HepG2 (cell line): Measurements from ENCODE around the gene AGAP1. TPM values are rescaled to one million over a fixed set of nuclear protein-coding genes. Genes with fewer than 3 reads are reported as not detected.

ENCODE experiments used
- ATAC-seq: fragments of 200-7000 bp; cut with Tn5 transposase; 3 replicates; pipeline ENCODE4 v1.9.1; 2020; ENCODE audit warnings: mild to moderate bottlenecking, moderate library complexity
- BruUV-seq: library from RNA; stranded (reverse); fragments of 400-500 nt; replicated peaks from 2 replicates; lab custom pipeline; 2021; lab: Mats Ljungman, UMichigan
- CTCF ChIA-PET: fragments of 300-600 bp; formaldehyde crosslinking; extraction: SDS; loops from one replicate; lab custom pipeline; 2021; ENCODE audit warnings: low total read pairs, inconsistent platforms, low intra/inter-chr PET ratio; lab: Yijun Ruan, JAX
- POLR2A ChIA-PET: fragments of 350-600 bp; sonication (Branson Sonifier 250); formaldehyde crosslinking; loops from one replicate; lab custom pipeline; 2020; ENCODE audit warnings: antibody characterized with exemption, inconsistent platforms; lab: Yijun Ruan, JAX
- DNase-seq: peaks from one replicate; pipeline ENCODE4 v3.0.0-alpha.2; 2015; ENCODE audit warnings: low spot score
- FAIRE-seq: peaks from 3 replicates; lab custom pipeline; 2011; peaks lifted over from hg19 to GRCh38; lab: Jason Lieb, UNC
- H2AFZ ChIP-seq: one replicate; pipeline ENCODE4 v1.6.1; 2011; ENCODE audit warnings: low read length, inconsistent platforms
- H3K27ac ChIP-seq: fragments of 300-600 bp; 3 replicates; pipeline ENCODE4 v1.8.0; 2011; ENCODE audit warnings: mixed run types, mild to moderate bottlenecking, mixed read lengths, low read length, inconsistent platforms; ENCODE audit not compliant: insufficient read depth; ENCODE audit errors: extremely low read length
- H3K27me3 ChIP-seq, 2 experiments: fragments of 200-600 bp in 1 of 2; 2 replicates in 1 of 2; 3 replicates in 1 of 2; pipeline versions ENCODE4 v1.6.0 to v1.8.0; 2011; ENCODE audit warnings: low read length in 2 of 2, mild to moderate bottlenecking in 2 of 2, moderate library complexity in 2 of 2, inconsistent platforms in 1 of 2; ENCODE audit not compliant: insufficient read depth in 2 of 2, control insufficient read depth in 1 of 2
- H3K36me3 ChIP-seq, 2 experiments: fragments of 200-600 bp in 1 of 2; replicated peaks in 1 of 2; 2 replicates in 1 of 2; 3 replicates in 1 of 2; pipeline versions ENCODE4 v1.5.1 to v1.8.0; 2011; ENCODE audit warnings: low read length in 2 of 2, inconsistent platforms in 1 of 2; ENCODE audit not compliant: insufficient read depth in 2 of 2, control insufficient read depth in 1 of 2
- H3K4me1 ChIP-seq: 2 replicates; pipeline ENCODE4 v1.5.1; 2012; ENCODE audit warnings: low read length, inconsistent platforms; ENCODE audit not compliant: insufficient read depth
- H3K4me2 ChIP-seq: 2 replicates; pipeline ENCODE4 v1.6.0; 2011; ENCODE audit warnings: low read depth, low read length, inconsistent platforms
- H3K4me3 ChIP-seq, 3 experiments: fragments of 200-600 bp in 1 of 3; sonication (generic), shearing (Covaris generic) in 1 of 3; replicated peaks in 1 of 3; 2 replicates each; pipeline ENCODE4 v1.5.1; 2011 to 2016; ENCODE audit warnings: low read length in 3 of 3, inconsistent platforms in 2 of 3, low read depth in 2 of 3, mild to moderate bottlenecking in 2 of 3, control low read depth in 1 of 3, mixed read lengths in 1 of 3; ENCODE audit not compliant: insufficient read depth in 1 of 3
- H3K79me2 ChIP-seq: one replicate; pipeline ENCODE4 v1.6.1; 2011; ENCODE audit warnings: low read length, inconsistent platforms; ENCODE audit not compliant: insufficient read depth
- H3K9ac ChIP-seq: 2 replicates; pipeline ENCODE4 v1.6.0; 2011; ENCODE audit warnings: mild to moderate bottlenecking, low read depth, low read length, inconsistent platforms; ENCODE audit not compliant: insufficient read depth
- H3K9me3 ChIP-seq: 2 replicates; pipeline ENCODE4 v1.5.1; 2012; ENCODE audit warnings: mild to moderate bottlenecking, low read length
- H4K20me1 ChIP-seq: 2 replicates; pipeline ENCODE4 v1.6.0; 2011; ENCODE audit warnings: inconsistent platforms, mild to moderate bottlenecking, low read length, moderate library complexity; ENCODE audit not compliant: insufficient read depth
- KDM5B ChIP-seq: sonication (generic); formaldehyde crosslinking; IDR thresholded peaks from 2 replicates; pipeline ENCODE4 v1.4.0; 2020; ENCODE audit warnings: missing genetic modification reagents, mild to moderate bottlenecking, borderline replicate concordance
- MAF1 ChIP-seq: sonication (generic); formaldehyde crosslinking; IDR thresholded peaks from 2 replicates; pipeline ENCODE4 v1.5.0; 2020; ENCODE audit warnings: missing genetic modification reagents, borderline replicate concordance
- PREB ChIP-seq: sonication (generic); formaldehyde crosslinking; IDR thresholded peaks from 2 replicates; pipeline ENCODE4 v1.4.0; 2020; ENCODE audit warnings: missing genetic modification reagents
- SKI ChIP-seq: fragments of 450-650 bp; IDR thresholded peaks from one replicate; pipeline ENCODE4 v1.6.1; 2018; ENCODE audit warnings: mild to moderate bottlenecking; ENCODE audit not compliant: partially characterized antibody
- SNAPC4 ChIP-seq: sonication (generic); formaldehyde crosslinking; IDR thresholded peaks from 2 replicates; pipeline ENCODE4 v1.4.0; 2020; ENCODE audit warnings: mild to moderate bottlenecking, missing genetic modification reagents
- TCF12 ChIP-seq, 2 experiments: fragments of 450-650 bp in 1 of 2; sonication (generic) in 1 of 2; formaldehyde crosslinking in 1 of 2; IDR thresholded peaks; 2 replicates each; pipeline versions ENCODE4 v1.6.1 to v1.8.0; 2017 to 2022; ENCODE audit warnings: antibody characterized with exemption in 1 of 2, mild to moderate bottlenecking in 1 of 2, missing genetic modification reagents in 1 of 2, moderate library complexity in 1 of 2
- TIGD3 ChIP-seq: sonication (generic); formaldehyde crosslinking; IDR thresholded peaks from 2 replicates; pipeline ENCODE4 v1.5.1; 2020; ENCODE audit warnings: mild to moderate bottlenecking, missing genetic modification reagents, borderline replicate concordance
- WGBS: methylation state at CpG from one replicate; pipeline ENCODE4 v1.1.6; 2017; ENCODE audit warnings: low lambda C conversion rate; 5-methylcytosine and 5-hydroxymethylcytosine counted together
- in situ Hi-C: cut with HindIII; loops from 2 replicates; pipeline ENCODE4 v1.10.0; 2017; ENCODE audit warnings: low pct_unique_long_range_greater_than_20kb; ENCODE audit not compliant: extremely low pct_ligation_motif_present
- intact Hi-C: fragments of 100-400 bp; cut with micrococcal nuclease; formaldehyde crosslinking; loops from one replicate; pipeline ENCODE4 v1.10.0; 2022; ENCODE audit not compliant: unreplicated experiment
- polyA plus RNA-seq, 8 experiments: library from polyadenylated mRNA; depleted of rRNA in 3 of 8; stranded (reverse) in 7 of 8; unstranded in 1 of 8; fragments of >200 nt; fragmentation: Illumina TruSeq in 4 of 8; extraction: Trizol in 4 of 8; gene quantifications; 2 replicates each; pipeline versions ENCODE4 v1.2.1 to v1.2.3, GENCODE V29; 2011 to 2016; ENCODE audit warnings: low read depth in 4 of 8, missing spikeins in 1 of 8, mixed read lengths in 1 of 8; ENCODE audit not compliant: insufficient read depth in 1 of 8
- total RNA-seq, 5 experiments: library from RNA; depleted of rRNA; stranded (reverse); fragments of >200 nt; fragmentation: Illumina TruSeq; extraction: Trizol; gene quantifications; 2 replicates each; pipeline ENCODE4 v1.2.3, GENCODE V29; 2016; ENCODE audit warnings: low read depth in 1 of 5
- TF ChIP-seq, protein P1 (sequence below): sonication (generic); formaldehyde crosslinking; IDR thresholded peaks from 2 replicates; pipeline ENCODE4 v1.5.1; 2020; ENCODE audit warnings: mild to moderate bottlenecking, missing genetic modification reagents, borderline replicate concordance

The AGAP1 gene
- total and polyA plus RNA-seq, 2 of the 13 experiments (the other 11 are each of a cell fraction or from before 2014, with no cell fraction given) = 21.2 to 32.7 TPM

- CTCF ChIA-PET = interaction anchor here (1.5 kb wide), 1 partner anchor 58 kb away, joined by 4 read pairs; no protein-coding TSS in a partner anchor
- Histone ChIP-seq H3K4me1 (peaks cover 44% of the 10 kb centered on the region), H2AFZ (no peak overlapping the region), H3K9ac (peak overlapping the region; percentile 63), H3K36me3 (peaks cover 0 to 2% of the 10 kb centered on the region in 2 experiments; a peak in 2 of 5 replicates), H3K4me3 (peak overlapping the region; percentile 53 to 86 (median 75); a peak in 5 of 6 replicates), H4K20me1 (peaks cover 27% of the 10 kb centered on the region), H3K9me3 (no peaks in the 10 kb centered on the region; the same call in 1 of the 2 replicates), H3K4me2 (peak overlapping the region; percentile 75), H3K27me3 (peaks cover 0 to 14% of the 10 kb centered on the region in 2 experiments; a peak in 2 of 5 replicates), H3K79me2 (peaks cover 38% of the 10 kb centered on the region), H3K27ac (no peak overlapping the region)
- ATAC-seq = peak; percentile 41
- no peak for DNase-seq
- in situ Hi-C loops (loop anchor here (10.0 kb wide), 1 partner anchor 359 kb away; no protein-coding TSS in a partner anchor), intact Hi-C loops (loop anchor here (10.0 kb wide), 1 partner anchor 171 kb away; no protein-coding TSS in a partner anchor)
- 35% methylated on average over 22 of the region's 33 CpGs for WGBS
- POLR2A ChIA-PET = no interaction called here
- no peak for FAIRE-seq
- BruUV-seq = no TSS peak
- TF ChIP-seq, protein P1, sequence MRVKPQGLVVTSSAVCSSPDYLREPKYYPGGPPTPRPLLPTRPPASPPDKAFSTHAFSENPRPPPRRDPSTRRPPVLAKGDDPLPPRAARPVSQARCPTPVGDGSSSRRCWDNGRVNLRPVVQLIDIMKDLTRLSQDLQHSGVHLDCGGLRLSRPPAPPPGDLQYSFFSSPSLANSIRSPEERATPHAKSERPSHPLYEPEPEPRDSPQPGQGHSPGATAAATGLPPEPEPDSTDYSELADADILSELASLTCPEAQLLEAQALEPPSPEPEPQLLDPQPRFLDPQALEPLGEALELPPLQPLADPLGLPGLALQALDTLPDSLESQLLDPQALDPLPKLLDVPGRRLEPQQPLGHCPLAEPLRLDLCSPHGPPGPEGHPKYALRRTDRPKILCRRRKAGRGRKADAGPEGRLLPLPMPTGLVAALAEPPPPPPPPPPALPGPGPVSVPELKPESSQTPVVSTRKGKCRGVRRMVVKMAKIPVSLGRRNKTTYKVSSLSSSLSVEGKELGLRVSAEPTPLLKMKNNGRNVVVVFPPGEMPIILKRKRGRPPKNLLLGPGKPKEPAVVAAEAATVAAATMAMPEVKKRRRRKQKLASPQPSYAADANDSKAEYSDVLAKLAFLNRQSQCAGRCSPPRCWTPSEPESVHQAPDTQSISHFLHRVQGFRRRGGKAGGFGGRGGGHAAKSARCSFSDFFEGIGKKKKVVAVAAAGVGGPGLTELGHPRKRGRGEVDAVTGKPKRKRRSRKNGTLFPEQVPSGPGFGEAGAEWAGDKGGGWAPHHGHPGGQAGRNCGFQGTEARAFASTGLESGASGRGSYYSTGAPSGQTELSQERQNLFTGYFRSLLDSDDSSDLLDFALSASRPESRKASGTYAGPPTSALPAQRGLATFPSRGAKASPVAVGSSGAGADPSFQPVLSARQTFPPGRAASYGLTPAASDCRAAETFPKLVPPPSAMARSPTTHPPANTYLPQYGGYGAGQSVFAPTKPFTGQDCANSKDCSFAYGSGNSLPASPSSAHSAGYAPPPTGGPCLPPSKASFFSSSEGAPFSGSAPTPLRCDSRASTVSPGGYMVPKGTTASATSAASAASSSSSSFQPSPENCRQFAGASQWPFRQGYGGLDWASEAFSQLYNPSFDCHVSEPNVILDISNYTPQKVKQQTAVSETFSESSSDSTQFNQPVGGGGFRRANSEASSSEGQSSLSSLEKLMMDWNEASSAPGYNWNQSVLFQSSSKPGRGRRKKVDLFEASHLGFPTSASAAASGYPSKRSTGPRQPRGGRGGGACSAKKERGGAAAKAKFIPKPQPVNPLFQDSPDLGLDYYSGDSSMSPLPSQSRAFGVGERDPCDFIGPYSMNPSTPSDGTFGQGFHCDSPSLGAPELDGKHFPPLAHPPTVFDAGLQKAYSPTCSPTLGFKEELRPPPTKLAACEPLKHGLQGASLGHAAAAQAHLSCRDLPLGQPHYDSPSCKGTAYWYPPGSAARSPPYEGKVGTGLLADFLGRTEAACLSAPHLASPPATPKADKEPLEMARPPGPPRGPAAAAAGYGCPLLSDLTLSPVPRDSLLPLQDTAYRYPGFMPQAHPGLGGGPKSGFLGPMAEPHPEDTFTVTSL (CRISPR knock-in tag) = peak; percentile 22; the same call in 1 of the 2 replicates
- TF ChIP-seq TCF12 (IDR thresholded peaks at IDR 0.05) = no peak
- 0 out of 2 replicates have a peak, but pooled peaks have one; percentile 8 for TF ChIP-seq TCF12 (CRISPR knock-in tag; IDR thresholded peaks at IDR 0.05)
- no peak for TF ChIP-seq SNAPC4 (CRISPR knock-in tag)
- 0 out of 2 replicates have a peak, but pooled peaks have one; percentile 1 for TF ChIP-seq KDM5B
- no peak for TF ChIP-seq TIGD3 (CRISPR knock-in tag)
- peak; percentile 46 for TF ChIP-seq SKI
- no peak for TF ChIP-seq PREB (CRISPR knock-in tag)
- no peak for TF ChIP-seq MAF1 (CRISPR knock-in tag)
These were observed 455 bp upstream of the AGAP1 start for GRCh38 chr2:235493402-235493774.
